ENCODE data around the gene CWC15. TPM values are rescaled to one million over a fixed set of nuclear protein-coding genes. Genes with fewer than 3 reads are reported as not detected.

Gene CWC15
- total and polyA plus RNA-seq, 10 of the 15 experiments (the other 5 are each of a cell fraction or from before 2014, with no cell fraction given), result 43.3 to 142 (median 75.1) TPM

GRCh38 chr11:94987378-94987777 is 14.0 kb upstream of the CWC15 start:
- DNase-seq (ENCODE audit: low read depth, low spot score) (no peak), ATAC-seq (no peak), FAIRE-seq (no peak)
- Histone ChIP-seq H3K4me1 (ENCODE audit: control insufficient read depth, insufficient read depth, low read length) (no peaks in the 10 kb centered on the region), H3K9me3 (replicated peaks; ENCODE audit: control insufficient read depth, insufficient read depth, low read length) (no peaks in the 10 kb centered on the region), H3K4me3 (no peak overlapping the region), H3K27me3 (replicated peaks in 1 of 2; ENCODE audit: control insufficient read depth in 2 of 2, insufficient read depth in 2 of 2, low read length in 1 of 2) (no peaks in the 10 kb centered on the region), H3K9ac (ENCODE audit: control insufficient read depth, insufficient read depth, low read length) (no peak overlapping the region), H2AFZ (ENCODE audit: control insufficient read depth, low read depth, low read length) (no peak overlapping the region), H3K4me2 (ENCODE audit: control insufficient read depth, insufficient read depth) (no peak overlapping the region), H3K79me2 (ENCODE audit: control insufficient read depth, insufficient read depth, low read length) (no peaks in the 10 kb centered on the region), H4K20me1 (ENCODE audit: control insufficient read depth, insufficient read depth) (no peaks in the 10 kb centered on the region), H3K36me3 (ENCODE audit: control insufficient read depth in 2 of 2, insufficient read depth in 2 of 2, low read length in 1 of 2) (no peaks in the 10 kb centered on the region), H3K27ac (ENCODE audit: control insufficient read depth, insufficient read depth) (no peak overlapping the region)
- POLR2A ChIA-PET, result no interaction called here
- SMC1A ChIA-PET (ENCODE audit: uncharacterized antibody, unreplicated experiment), result no interaction called here
- TF ChIP-seq GABPA (IDR thresholded peaks at IDR 0.05; ENCODE audit: low read depth) (no peak), MXI1 (IDR thresholded peaks at IDR 0.05; ENCODE audit: low read depth, low read length) (no peak), KLF5 (IDR thresholded peaks at IDR 0.05; ENCODE audit: partially characterized antibody) (no peak), HDAC2 (IDR thresholded peaks at IDR 0.05) (no peak), CHD2 (IDR thresholded peaks at IDR 0.05; ENCODE audit: borderline replicate concordance, low read depth, low read length) (no peak), CBX3 (IDR thresholded peaks at IDR 0.05; ENCODE audit: borderline replicate concordance, low read depth) (no peak), POLR2AphosphoS2 (IDR thresholded peaks at IDR 0.05; ENCODE audit: low read depth, low read length) (no peak), PBX3 (IDR thresholded peaks at IDR 0.05; ENCODE audit: insufficient replicate concordance, low read depth, low read length) (no peak), CEBPB (IDR thresholded peaks at IDR 0.05; ENCODE audit: borderline replicate concordance in 1 of 2, low read depth in 2 of 2, low read length in 2 of 2) (no peak), NR2C2 (IDR thresholded peaks at IDR 0.05; ENCODE audit: borderline replicate concordance, control insufficient read depth, insufficient read length, low read depth) (no peak), BMI1 (IDR thresholded peaks at IDR 0.05; ENCODE audit: borderline replicate concordance) (no peak), RELA (IDR thresholded peaks at IDR 0.05; ENCODE audit: borderline replicate concordance, partially characterized antibody) (no peak)
- RAD21 ChIA-PET (ENCODE audit: unreplicated experiment), result no interaction called here
- CTCF ChIA-PET, result no interaction called here
- BruUV-seq (replicated peaks), result no TSS peak
- in situ Hi-C loops (cut with MboI), result no loop called here
- intact Hi-C loops (cut with micrococcal nuclease; ENCODE audit: unreplicated experiment), result no loop called here
- 38% methylated on average over 4 of the region's 4 CpGs for WGBS (ENCODE audit: insufficient coverage, insufficient replicate concordance, low lambda C conversion rate, missing lambda C conversion rate)
